GM04504 (cell line): ENCODE results near the gene PET100.

Source experiments
- DNase-seq: peaks from one replicate; pipeline ENCODE4 v3.0.0-alpha.2; 2012; ENCODE audit warnings: low read depth

Gene PET100

GRCh38 chr19:7650148-7650547, 20.6 kb downstream of the PET100 start:
- no peak for DNase-seq

- peak; percentile 30 for DNase-seq
Measured at GRCh38 chr19:7652061-7652641, 22.6 kb downstream of the PET100 start.

- DNase-seq: peak; percentile 13
Measured at GRCh38 chr19:7654401-7654800, 24.8 kb downstream of the PET100 start.

- DNase-seq: no peak
Measured at GRCh38 chr19:7655581-7655980, 26.0 kb downstream of the PET100 start.

- no peak for DNase-seq
Measured at GRCh38 chr19:7657131-7657751, 27.6 kb downstream of the PET100 start.

- no peak for DNase-seq
Measured at GRCh38 chr19:7658219-7658686, 28.7 kb downstream of the PET100 start.

GRCh38 chr19:7661744-7662538, 32.3 kb downstream of the PET100 start:
- no peak for DNase-seq

GRCh38 chr19:7662657-7663056, 33.1 kb downstream of the PET100 start:
- no peak for DNase-seq

GRCh38 chr19:7663706-7664105, 34.1 kb downstream of the PET100 start:
- DNase-seq: no peak

- DNase-seq: peak; percentile 11
Measured at GRCh38 chr19:7665076-7665475, 35.5 kb downstream of the PET100 start.

- DNase-seq: no peak
Measured at GRCh38 chr19:7668842-7669241, 39.2 kb downstream of the PET100 start, which contains the start of gene RETN. RETN (plus strand) TSS chr19:7669049; CDS start chr19:7669327, 278 bp downstream.

- no peak for DNase-seq
Measured at GRCh38 chr19:7669641-7670040, 40.0 kb downstream of the PET100 start.

- no peak for DNase-seq
Measured at GRCh38 chr19:7670150-7670783, 40.7 kb downstream of the PET100 start.

GRCh38 chr19:7670790-7671189, 41.2 kb downstream of the PET100 start:
- DNase-seq: no peak

GRCh38 chr19:7672522-7672921, 42.9 kb downstream of the PET100 start:
- no peak for DNase-seq

GRCh38 chr19:7674010-7675005, 44.7 kb downstream of the PET100 start:
- peak; percentile 46 for DNase-seq

GRCh38 chr19:7676376-7676775, 46.8 kb downstream of the PET100 start:
- DNase-seq: no peak

- DNase-seq: no peak
Measured at GRCh38 chr19:7676854-7677253, 47.3 kb downstream of the PET100 start, which contains the start of gene MCEMP1. MCEMP1 (plus strand) TSS chr19:7677090; CDS start chr19:7677121, 31 bp downstream.

GRCh38 chr19:7677669-7678311, 48.2 kb downstream of the PET100 start:
- no peak for DNase-seq

- DNase-seq: no peak
Measured at GRCh38 chr19:7678971-7679751, 49.6 kb downstream of the PET100 start.
